Eye (tissue), 1 donor: Measurements from ENCODE around the gene NCCRP1.
A peak's percentile ranks its signal among the peaks of the same experiment; 100 is the strongest.

Experiments used
- DNase-seq: peaks from one replicate; pipeline ENCODE4 v3.0.0-alpha.2; 2015

The NCCRP1 gene

DNA sequence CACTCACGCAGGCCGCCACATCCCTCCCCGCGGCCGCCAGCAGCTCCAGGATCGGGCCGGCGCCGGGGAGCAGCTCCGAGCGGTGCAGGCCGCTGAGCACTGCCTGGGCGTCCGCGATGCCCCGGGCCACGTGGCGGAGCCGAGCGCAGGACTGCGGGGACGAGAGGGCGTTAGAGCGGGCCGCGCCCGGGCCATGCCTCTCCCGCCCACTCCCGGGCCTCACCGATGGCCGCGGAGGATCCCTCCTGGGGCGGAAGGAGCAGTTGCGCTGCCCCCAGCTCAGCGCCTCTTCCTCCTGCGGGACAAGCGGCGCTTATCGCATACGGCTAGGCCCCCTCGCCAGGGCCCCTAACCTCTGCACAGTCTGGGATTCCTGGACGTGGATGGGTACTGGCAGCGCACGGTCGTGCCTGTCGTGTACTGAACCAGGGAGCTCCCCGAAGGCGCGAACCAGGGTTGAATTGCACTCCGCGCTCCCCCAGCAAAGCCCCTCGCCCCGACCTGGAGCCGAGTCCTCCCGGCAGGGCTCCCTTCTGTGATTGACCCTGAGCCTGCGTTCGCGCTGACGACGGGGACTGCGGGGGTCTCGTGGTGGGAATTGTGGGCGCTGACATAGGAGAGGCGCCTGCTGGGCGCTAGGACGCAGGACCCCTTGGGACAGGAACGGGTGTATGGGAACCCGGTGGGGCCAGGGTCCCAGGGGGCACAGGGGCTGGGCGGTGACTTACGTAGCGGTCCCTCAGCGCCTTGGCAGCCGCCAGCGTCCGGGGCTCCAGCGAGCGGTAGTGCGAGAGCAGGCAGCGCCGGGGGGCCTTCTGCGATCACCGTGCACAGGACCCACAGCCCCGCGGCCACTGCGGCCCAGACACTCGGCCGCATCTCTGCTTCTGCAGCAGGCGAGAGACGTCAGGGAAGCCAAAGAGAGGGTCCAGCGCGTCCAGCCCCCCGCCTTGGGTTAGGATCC lies 51.2 kb downstream of the NCCRP1 start:
- peak; percentile 62 for DNase-seq

GRCh38 chr19:39248806-39249205 lies 52.0 kb downstream of the NCCRP1 start, which contains the start of gene IFNL4:
TSS of gene IFNL4 (minus strand) at chr19:39248856.
- no peak for DNase-seq

- DNase-seq = no peak
Measured at GRCh38 chr19:39251081-39251480, 54.3 kb downstream of the NCCRP1 start.
